ENCODE measurements around the gene MLLT3. TPM values are rescaled to one million over a fixed set of nuclear protein-coding genes. Genes with fewer than 3 reads are reported as not detected.

The MLLT3 gene
- total and polyA plus RNA-seq, 2 donors (not counting 3 experiments of a cell fraction or from before 2014, with no cell fraction given), result 6.1 to 10.0 TPM

- no peak overlapping the region for H2AFZ ChIP-seq (ENCODE audit: low read depth, low read length)
- H4K20me1 ChIP-seq (replicated peaks; ENCODE audit: control insufficient read depth, extremely low read depth, insufficient read depth, low read length), result no peaks in the 10 kb centered on the region
- no peak for TF ChIP-seq POLR2A (IDR thresholded peaks at IDR 0.05; ENCODE audit: low read depth, low read length)
- no peak for TF ChIP-seq JUN (IDR thresholded peaks at IDR 0.05; ENCODE audit: borderline replicate concordance, insufficient read depth, insufficient read length, low read depth)
- TF ChIP-seq POLR2AphosphoS5 (IDR thresholded peaks at IDR 0.05; ENCODE audit: insufficient read depth, low read depth, low read length), result no peak
- TF ChIP-seq MYC (IDR thresholded peaks at IDR 0.05; ENCODE audit: low read depth, low read length), result no peak
- no peak for TF ChIP-seq CTCF (IDR thresholded peaks at IDR 0.05; ENCODE audit: extremely low read depth in 1 of 2, insufficient read depth in 1 of 2, low read depth in 1 of 2, low read length in 2 of 2)
- TF ChIP-seq EZH2 (IDR thresholded peaks at IDR 0.05; ENCODE audit: borderline replicate concordance, low read depth, low read length, severe bottlenecking), result no peak
- TF ChIP-seq GATA2 (IDR thresholded peaks at IDR 0.05; ENCODE audit: insufficient read depth, insufficient read length, low read depth, low read length), result no peak
- TF ChIP-seq MAX (IDR thresholded peaks at IDR 0.05; ENCODE audit: insufficient read depth, insufficient read length), result no peak
- no peak for TF ChIP-seq FOS (IDR thresholded peaks at IDR 0.05; ENCODE audit: borderline replicate concordance, insufficient read depth, low read length)
- no peaks in the 10 kb centered on the region for H3K79me2 ChIP-seq (ENCODE audit: control insufficient read depth, insufficient read depth, low read length)
- DNase-seq (ENCODE audit: low read depth, low spot score), result no peak
- ChIA-PET CTCF (no interaction called here), POLR2A (no interaction called here)
- intact Hi-C loops (cut with micrococcal nuclease), result no loop called here
- H3K9me3 ChIP-seq (replicated peaks; ENCODE audit: control insufficient read depth, insufficient read depth, low read length), result no peaks in the 10 kb centered on the region
- no peak overlapping the region for H3K4me3 ChIP-seq (replicated peaks in 1 of 3; ENCODE audit: insufficient read depth in 1 of 3, low read depth in 1 of 3, low read length in 3 of 3)
- no TSS peak for BruUV-seq (replicated peaks)
- dilution Hi-C loops (cut with MboI; ENCODE audit: extremely low pct_ligation_motif_present, low sequenced_read_pairs), result no loop called here
- H3K36me3 ChIP-seq (ENCODE audit: control insufficient read depth in 2 of 2, extremely low read depth in 1 of 2, insufficient read depth in 2 of 2, low read length in 2 of 2), result no peaks in the 10 kb centered on the region
- H3K27me3 ChIP-seq (ENCODE audit: control insufficient read depth in 2 of 2, insufficient read depth in 2 of 2, low read length in 2 of 2), result no peaks in the 10 kb centered on the region
- no peak overlapping the region for H3K27ac ChIP-seq (ENCODE audit: insufficient read depth, low read depth, low read length)
- H3K9ac ChIP-seq (replicated peaks; ENCODE audit: extremely low read depth, insufficient read depth, low read length), result no peak overlapping the region
- no peaks in the 10 kb centered on the region for H3K9me1 ChIP-seq (replicated peaks; ENCODE audit: control insufficient read depth, extremely low read depth, insufficient read depth, low read length)
- no peak overlapping the region for H3K4me2 ChIP-seq (ENCODE audit: insufficient read depth, low read length)
- H3K4me1 ChIP-seq (ENCODE audit: control insufficient read depth, extremely low read depth, insufficient read depth, low read length), result no peaks in the 10 kb centered on the region
- FAIRE-seq, result no peak
Measured at GRCh38 chr9:20566401-20566800, 55.9 kb downstream of the MLLT3 start.

All from endothelial cell of umbilical vein (primary cell).